Measurements from ENCODE around the gene BPIFB6.
"Not testable (repeated sequence)": the region's sequence is repeated elsewhere in the genome, so short reads cannot be mapped to it uniquely, and the experiment has no call there.

BPIFB6 gene

DNA sequence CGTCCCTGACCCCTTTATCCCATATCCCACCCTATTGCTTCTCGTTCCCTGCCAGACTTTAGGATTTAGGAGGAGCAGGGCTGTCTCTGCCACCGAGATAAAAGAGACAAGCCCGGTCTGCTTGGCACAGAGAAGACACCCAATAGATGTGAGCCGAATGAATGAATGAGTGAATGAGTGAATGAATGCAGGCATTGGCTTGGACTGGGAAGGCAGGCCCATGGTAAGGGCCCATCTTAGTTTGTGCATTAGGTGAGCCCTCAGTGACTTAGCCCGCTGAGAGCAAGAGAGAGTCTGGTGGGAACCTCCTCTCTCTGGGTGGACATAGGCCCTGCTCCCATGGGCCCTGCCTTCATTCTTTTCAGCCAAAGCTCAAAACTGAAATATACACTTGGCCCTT lies 879 bp upstream of the BPIFB6 start:
- DNase-seq (ENCODE audit: low read depth): no peak

DNA sequence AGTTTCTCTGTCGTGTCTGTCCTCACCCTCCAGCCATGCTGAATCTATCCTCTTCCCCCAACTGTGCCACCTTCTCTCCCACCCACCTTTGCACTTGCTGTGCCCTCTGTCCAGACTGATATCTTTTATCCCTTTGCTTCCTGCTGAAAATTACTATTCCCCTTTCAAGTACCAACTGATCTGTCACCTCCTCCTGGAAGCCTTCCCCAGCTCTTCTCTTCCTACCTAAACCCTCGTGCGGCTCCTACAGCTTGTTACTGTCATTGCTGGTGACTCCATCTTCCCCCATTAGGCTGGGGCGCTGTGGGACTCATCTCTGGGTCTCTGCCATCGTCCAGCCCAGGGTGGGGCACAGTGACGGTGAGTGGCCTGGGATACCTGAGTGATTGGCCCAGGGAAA lies 1.1 kb downstream of the BPIFB6 start:
- DNase-seq (ENCODE audit: low read depth): no peak

DNA sequence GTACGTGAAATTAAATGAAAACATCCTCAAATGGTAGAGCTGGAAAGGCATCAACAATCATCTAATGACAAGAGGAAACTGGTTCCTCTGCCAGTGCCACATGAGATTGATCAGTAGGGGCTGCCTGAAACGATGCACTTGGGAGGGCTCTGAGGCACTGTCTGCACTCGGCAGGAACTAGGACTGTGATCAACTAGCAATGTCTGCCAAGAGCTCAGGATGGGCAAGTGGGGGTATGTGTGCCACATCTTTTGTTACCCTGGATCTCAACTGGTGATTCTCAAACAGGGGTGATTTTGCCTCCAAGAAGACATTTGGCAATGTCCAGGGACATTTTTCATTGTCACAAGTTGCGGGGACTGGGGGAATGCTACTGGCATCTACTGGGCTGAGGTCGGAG lies 1.9 kb downstream of the BPIFB6 start:
- DNase-seq (ENCODE audit: low read depth): no peak

DNA sequence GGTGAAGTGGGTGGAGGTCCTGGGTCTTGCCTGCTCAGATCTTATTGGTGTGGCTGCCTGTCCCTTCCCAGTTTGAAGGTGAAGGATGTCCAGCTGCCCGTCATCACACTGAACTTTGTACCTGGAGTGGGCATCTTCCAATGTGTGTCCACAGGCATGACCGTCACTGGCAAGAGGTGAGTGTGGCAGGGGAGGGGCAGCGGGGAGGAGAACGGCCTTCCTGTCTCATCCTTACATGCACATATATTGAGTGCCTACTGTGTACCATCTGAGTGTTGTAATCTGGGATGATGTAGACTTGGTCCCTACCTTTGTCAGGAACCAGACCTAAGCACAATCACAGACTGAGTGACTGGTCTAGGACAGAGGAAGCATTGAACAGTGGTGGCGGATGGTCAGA lies 2.7 kb downstream of the BPIFB6 start:
- DNase-seq (ENCODE audit: low read depth): no peak

DNA sequence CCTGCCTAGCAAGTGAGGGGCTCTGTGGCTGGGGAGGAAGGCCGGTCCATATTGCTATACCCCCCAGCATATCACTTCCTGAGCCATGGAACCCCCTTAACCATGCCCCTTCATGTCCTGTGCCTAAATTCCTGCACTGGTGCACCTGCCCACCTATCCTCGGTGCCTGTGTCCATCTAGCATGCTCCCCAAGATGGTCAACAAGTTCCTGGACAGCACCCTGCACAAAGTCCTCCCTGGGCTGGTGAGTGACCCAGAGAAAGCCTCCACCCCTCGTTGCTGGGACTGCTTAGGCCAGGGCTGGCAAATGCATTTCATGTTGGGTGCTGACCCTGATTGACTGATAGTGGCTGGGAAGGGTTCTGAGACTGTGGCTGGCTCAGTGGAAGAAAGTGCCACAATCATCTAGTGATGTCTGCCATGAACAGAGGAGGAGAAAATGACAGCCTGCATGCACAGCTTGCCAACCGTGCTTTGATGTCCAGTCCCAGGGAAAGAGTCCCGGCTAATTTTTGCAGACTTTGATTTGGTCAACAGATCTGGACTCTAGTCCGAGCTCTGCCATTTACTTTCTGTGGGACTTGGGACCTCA lies 3.5 kb downstream of the BPIFB6 start:
- DNase-seq (ENCODE audit: low read depth): no peak

DNA sequence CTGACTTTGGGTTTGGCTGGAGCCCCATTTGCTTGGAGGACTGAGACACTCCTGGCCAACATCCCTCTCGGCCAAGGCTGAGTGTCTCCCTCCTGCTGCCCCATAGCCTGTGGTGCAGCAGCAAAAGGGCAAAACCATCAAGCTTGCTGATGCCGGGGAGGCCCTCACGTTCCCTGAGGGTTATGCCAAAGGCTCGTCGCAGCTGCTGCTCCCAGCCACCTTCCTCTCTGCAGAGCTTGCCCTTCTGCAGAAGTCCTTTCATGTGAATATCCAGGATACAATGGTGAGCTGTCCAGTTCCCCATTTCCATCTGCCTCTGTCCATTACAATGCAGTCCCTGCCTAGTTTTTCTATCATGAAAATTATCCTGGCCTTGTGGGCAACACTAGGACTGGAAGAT lies 6.0 kb downstream of the BPIFB6 start:
- DNase-seq (ENCODE audit: low read depth): no peak

DNA sequence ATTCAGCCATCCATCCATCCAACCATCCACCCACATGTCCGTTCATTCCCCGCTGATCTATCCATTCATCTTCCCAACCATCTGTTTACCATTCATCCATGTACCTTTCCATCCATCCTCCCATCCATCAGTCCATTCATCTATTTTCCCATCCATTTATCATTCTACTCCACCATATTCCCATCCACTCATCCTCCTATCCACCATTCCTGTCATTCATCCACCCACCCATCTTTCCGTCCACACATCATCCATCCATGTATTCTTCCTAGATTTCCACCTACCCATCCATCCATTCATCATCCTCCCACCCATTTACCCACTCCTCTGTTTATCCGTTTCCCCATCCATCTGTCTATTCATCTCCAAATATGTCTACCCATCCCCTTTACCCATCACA lies 6.8 kb downstream of the BPIFB6 start:
- no peak for DNase-seq (ENCODE audit: low read depth)

DNA sequence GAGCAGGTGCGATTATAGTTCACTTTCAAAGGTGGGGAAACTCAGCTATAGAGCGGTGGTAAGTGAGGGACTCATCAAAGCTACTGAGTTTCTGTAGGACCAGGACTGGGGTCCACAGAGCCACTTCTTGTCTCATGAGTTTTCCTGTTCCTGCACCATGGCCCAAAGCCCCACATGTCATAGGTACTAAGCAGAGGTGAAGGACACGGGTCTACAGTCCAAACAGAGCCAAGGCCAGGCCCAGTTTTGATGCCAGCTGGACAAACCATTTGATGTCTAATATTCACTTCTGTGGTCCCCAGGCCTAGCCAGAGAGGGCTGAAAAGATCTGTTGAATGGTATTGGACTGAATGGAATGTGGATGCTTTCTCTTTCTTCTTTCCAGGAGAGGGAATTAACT lies 11.0 kb downstream of the BPIFB6 start:
- DNase-seq (ENCODE audit: low read depth): no peak

DNA sequence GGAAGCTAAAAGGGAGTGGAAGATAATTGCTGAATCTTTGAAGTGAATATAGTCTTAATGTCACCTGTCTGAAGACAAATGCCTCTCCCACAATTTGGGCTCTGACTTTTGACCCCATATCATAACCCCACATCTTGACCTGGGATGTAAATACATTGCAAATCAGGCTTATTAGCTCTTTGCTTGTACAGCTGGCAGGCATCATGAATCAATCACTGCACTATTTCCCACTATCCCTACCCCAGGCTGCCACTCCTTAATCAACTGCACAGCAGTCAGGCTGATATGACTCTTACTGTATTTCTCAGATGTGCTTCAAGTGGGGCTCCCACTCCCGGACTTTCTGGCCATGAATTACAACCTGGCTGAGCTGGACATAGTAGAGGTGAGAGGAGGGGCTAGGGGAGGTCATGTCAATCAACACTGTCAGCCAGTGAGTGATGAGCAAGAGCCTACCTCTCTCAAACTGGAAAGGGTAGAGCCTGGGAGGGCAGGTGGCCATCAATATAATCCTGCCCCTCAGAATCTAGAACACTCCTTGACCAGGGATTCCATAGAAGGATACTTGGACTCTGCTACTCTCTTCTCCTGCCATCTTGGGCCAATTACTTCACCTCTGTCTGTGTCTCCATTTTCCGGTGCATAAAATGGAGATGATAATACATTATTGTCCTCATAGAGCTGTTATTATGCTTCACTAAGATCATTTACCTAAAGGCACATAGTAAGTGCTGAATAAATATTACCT lies 11.7 kb downstream of the BPIFB6 start:
- no peak for DNase-seq (ENCODE audit: low read depth)

DNA sequence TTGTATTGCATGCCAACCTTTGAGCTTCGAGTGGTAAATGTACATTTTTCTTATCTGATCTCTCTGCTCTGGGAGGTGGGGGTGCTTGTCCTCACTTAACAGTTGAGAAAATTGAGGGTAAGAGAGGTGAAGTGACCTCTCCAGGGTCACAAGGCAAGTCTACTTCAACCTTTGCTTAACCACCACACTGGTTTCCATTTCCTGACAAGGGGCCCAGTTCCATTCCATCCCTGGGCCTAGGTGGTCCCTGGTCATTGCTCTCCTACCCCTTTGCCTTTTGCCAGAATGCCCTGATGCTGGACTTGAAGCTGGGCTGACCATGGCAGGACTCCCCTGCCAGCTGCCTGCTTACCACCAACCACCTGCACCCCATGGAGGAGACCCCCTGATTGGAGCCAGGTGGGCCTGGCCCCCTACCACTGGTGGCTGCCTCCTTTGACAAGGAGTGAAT lies 12.3 kb downstream of the BPIFB6 start:
- DNase-seq (ENCODE audit: low read depth): no peak

DNA sequence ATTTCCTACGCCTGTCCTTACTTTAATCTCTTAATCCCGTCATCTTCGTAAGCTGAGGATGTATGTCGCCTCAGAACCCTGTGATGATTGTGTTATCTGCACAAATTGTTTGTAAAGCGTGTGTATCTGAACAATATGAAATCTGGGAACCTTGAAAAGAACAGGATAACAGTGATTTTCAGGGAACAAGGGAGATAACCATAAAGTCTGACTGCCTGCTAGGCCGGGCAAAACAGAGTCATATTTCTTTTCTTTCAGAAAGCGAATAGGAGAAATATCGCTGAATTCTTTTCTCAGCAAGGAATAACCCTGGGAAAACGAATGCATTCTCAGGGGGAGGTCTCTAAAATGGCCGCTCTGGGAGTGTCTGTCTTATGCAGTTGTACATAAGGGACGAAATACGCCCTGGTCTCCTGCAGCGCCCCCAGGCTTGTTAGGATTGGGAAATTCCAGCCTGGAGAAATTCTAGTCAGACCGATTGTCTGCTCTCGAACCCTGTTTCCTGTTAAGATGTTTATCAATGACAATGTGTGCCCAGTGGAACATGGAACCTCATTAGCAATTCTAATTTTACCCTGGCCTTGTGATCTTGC lies 13.8 kb downstream of the BPIFB6 start:
- not testable (repeated sequence) for DNase-seq (ENCODE audit: low read depth)

DNA sequence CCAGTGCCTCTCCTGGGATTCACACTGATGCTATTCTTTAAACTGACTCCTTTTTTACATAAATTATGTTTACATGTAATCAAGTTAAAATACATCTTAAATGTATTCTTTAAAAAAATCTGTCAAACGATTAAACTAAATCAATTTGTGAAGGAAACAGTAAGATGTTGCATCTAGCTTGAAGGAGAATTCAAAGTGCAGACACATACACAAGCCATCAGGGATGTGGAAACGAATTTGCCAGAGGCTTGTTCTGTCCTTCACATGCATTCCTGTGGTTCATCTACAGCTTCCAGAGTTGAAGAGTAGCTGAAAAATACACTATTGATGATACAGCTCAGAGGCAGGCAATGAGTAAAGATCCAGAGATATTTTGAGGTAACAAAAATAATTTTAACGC lies 15.0 kb downstream of the BPIFB6 start:
- DNase-seq (ENCODE audit: low read depth): no peak

DNA sequence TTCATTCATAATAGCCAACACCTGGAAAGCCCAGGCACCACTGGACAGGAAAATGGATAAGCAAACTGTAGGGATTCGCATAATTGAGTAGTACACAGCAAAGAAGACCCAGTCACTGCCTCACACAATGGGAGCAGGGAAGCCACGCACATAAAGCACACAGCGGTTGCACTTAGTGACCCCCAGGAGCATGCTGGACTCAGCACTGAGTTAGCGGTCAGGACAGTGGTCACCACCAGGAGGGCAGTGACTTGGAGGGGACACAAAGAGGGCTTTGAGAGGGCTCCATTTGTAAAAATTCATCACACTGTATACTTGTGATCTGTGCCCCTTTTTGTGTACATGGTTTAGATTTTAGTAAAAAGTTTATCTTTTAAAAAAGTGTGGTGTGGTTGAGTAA lies 19.9 kb downstream of the BPIFB6 start:
- no peak for DNase-seq (ENCODE audit: low read depth)

DNA sequence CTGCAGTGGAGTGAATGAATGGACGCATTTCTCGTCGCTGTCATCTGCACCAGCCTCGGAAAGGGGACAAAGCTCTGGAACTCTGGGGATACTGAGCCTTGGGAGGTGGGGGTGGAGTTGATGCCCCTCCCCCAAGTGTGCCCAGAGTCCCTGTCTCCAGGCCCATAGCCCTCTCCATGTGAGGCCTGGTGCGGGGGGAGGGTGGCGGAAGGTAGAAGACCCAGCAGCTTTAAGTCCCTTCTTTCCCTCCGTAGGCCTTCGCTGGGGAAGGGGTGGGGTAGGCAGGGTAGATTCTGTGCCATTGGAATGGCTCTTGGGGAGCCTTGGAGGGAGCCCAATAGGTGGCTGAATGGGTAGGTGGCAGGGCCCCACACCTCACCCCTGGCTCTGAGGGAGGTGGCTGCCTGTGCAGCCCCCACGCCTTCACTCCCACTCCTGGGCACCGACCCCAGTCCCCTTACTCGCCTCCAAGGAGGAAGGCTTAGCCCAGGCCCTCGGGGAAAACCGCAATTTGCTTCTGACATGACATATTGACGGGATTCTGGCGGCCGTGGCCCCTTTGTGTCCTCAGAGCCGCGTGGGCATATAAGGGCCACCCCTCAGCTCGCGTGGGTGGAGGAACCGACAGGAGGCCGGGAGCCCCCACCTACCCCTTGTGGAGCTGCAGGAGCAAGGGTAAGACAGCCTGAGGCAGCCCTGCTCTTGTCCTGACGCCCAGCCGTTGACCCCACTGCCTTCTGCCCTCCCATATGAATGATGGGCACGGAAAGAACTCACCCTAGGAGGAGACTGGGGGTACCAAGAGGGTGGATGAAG lies 22.1 kb downstream of the BPIFB6 start, which contains the start of gene BPIFB3:
TSS of gene BPIFB3 (plus strand) at position 613 of the 816 bp plus-strand sequence. CDS start 1,533 bp downstream, outside the sequence.
- no peak for DNase-seq (ENCODE audit: low read depth)

DNA sequence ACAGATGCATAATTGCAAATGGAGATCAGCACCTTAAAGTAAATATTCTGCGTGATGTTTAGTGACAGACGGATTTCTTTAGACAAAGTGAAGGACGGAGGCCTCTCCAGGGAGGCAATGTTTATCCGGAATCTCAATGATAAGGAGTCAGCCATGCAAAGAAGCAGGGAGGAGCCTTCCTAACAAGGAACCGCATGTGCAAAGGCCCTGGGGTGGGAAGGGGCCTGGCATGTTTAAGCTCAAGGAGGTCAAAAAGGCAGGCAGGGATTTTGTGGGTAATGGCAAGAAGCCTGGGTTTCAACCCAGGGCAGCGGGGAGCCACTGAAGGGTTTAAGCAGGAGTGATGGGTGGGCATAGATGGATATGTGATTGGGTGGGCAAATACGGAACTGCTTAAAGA lies 22.9 kb downstream of the BPIFB6 start:
- DNase-seq (ENCODE audit: low read depth): no peak

DNA sequence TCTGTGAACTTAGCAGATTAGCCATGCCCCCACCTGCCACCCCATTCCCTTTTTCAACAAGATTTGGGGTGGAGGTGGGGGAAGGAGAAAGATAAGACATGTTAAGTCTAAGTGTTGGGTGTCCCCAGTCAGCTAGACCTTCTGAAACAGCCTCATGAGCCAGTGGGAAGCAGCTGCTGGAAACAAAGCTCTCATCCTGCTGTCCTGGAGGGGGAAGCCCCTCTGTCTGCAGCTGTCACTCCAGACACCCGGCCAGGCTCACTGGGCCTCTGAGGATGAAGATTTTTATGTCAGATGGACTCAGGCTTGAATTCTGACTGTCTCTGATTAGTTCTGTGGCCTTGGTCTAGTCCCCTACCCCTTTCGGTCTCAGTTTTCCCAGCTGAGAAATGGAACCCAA lies 23.3 kb downstream of the BPIFB6 start:
- DNase-seq (ENCODE audit: low read depth): no peak

DNA sequence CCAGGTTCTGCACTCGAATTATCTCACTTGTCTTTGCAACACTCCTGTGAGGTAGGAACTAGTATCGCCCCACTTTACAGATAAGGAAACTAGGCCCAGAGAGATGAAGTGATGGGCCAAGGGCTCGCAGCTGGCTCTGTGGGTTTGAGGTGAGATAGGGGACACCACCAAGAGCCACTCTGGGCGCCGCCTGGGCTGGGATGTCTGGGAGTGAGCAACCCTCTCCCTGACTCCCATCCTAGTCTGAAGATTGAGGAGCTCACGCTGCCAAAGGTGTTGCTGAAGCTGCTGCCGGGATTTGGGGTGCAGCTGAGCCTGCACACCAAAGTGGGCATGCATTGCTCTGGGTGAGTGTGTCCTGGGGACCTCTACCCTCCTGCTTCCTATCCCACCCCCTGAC lies 27.7 kb downstream of the BPIFB6 start:
- DNase-seq (ENCODE audit: low read depth): no peak

DNA sequence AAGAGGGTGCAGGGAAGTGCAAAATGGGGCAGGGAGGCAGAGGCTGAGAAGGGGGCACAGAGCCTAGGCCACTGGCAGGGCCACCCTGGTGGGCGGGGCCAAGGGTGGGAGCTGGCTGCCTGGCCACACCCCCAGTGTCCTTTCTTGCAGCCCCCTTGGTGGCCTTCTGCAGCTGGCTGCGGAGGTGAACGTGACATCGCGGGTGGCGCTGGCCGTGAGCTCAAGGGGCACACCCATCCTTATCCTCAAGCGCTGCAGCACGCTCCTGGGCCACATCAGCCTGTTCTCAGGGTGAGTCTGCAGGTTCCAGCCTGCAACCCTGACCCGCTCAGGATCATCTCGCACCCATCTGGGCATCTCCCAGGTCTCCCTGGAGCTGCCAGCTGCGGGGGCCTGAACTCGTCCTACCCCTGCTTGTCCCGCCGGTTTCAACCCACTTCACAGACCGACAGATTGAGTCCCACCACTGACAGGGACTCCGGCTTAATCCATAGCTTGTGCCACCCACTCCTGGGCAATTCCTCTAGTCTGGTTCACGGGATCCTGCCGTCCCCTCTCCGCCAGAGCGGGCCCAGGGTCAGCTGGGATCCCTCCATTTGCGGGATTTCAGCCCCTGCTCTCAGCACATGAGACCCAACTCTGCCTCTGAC lies 28.4 kb downstream of the BPIFB6 start:
- DNase-seq (ENCODE audit: low read depth): no peak

DNA sequence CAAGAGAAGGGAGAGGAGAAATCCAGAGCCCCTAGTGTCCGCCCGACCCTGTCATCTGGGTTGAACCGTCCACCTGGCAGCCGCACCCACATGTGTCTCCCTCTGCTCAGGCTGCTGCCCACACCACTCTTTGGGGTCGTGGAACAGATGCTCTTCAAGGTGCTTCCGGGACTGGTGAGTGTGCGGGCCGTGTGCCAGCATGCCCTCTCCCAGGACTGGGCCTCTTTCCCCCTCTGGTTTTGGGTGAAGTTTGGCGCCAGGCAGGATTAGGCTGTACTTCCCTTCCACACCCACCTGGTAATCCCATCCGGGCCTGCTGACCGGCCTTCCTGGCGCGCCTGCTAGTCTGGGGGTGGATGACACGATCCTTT lies 30.2 kb downstream of the BPIFB6 start:
- no peak for DNase-seq (ENCODE audit: low read depth)

DNA sequence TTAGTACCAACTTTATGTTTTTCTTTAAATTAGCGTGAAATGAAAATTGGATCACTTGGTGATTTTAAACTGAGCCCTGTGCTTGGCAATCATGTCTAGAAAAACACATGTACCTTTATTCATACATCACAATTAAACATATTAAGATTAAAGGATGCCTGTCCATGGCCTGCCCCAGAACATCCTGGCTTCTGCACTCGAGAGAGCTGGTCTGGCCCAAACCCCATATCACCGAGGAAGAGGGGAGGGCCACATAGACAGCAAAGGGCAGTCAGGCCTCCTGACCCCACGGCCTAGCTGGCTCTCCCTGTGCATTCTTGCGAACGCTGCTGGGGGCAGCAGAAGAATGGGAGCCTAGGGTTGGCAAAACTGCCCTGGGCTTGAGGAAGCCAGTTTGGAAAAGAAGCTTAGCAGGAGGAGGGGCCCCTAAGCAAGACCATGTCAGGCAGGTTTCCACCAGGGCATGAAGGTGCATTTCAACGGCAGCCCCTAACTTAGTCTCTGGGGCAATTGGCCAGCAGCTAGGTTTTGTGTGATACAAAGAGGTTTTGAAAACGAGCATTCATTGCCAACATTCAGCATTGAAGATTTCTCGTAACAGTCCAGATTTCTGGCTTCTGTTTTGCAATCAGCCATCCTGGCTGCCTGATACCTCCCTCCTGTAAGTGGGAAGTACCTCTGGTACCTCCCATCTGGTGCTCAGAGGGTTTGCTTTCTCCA lies 30.8 kb downstream of the BPIFB6 start:
- DNase-seq (ENCODE audit: low read depth): no peak

DNA sequence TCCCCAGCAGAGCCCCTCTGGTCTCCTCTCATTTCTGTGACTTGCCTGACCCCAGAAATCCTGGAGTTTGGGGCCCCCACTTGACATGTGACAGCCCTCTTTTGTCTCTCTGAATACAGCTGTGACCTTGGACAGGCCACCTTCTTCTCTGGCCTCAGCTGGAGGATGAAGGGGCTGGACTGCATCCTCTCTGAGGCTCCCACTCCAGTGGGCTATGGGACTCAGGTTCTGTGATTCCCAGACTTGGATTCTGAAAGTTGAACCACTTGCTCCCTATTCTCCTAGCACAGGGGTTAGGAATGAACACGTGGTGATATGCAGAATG lies 31.3 kb downstream of the BPIFB6 start:
- DNase-seq (ENCODE audit: low read depth): no peak

DNA sequence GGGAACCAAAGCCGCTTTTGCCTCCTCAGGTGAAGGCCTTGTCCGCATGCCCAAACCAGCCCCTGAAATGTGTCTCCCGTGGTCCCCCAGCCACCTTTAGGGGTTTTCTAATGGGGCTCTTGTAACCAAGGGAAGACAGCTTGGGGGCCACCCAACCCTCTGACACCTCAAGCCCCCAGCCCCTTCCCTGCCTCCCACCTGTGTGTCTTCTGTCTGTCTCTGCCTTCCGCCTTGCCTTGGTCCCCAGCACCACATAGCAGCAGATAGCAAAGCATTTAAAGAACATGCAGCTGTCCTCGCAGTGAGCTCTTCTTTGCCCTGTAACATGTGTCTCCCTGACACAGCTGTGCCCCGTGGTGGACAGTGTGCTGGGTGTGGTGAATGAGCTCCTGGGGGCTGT lies 31.8 kb downstream of the BPIFB6 start:
- DNase-seq (ENCODE audit: low read depth): no peak
